ENCODE results near the gene MUC4.
A peak's percentile ranks its signal among the peaks of the same experiment; 100 is the strongest.

Gene MUC4, protein sequence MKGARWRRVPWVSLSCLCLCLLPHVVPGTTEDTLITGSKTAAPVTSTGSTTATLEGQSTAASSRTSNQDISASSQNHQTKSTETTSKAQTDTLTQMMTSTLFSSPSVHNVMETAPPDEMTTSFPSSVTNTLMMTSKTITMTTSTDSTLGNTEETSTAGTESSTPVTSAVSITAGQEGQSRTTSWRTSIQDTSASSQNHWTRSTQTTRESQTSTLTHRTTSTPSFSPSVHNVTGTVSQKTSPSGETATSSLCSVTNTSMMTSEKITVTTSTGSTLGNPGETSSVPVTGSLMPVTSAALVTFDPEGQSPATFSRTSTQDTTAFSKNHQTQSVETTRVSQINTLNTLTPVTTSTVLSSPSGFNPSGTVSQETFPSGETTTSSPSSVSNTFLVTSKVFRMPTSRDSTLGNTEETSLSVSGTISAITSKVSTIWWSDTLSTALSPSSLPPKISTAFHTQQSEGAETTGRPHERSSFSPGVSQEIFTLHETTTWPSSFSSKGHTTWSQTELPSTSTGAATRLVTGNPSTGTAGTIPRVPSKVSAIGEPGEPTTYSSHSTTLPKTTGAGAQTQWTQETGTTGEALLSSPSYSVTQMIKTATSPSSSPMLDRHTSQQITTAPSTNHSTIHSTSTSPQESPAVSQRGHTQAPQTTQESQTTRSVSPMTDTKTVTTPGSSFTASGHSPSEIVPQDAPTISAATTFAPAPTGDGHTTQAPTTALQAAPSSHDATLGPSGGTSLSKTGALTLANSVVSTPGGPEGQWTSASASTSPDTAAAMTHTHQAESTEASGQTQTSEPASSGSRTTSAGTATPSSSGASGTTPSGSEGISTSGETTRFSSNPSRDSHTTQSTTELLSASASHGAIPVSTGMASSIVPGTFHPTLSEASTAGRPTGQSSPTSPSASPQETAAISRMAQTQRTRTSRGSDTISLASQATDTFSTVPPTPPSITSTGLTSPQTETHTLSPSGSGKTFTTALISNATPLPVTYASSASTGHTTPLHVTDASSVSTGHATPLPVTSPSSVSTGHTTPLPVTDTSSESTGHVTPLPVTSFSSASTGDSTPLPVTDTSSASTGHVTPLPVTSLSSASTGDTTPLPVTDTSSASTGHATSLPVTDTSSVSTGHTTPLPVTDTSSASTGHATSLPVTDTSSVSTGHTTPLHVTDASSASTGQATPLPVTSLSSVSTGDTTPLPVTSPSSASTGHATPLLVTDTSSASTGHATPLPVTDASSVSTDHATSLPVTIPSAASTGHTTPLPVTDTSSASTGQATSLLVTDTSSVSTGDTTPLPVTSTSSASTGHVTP (N-terminal part only)

DNA sequence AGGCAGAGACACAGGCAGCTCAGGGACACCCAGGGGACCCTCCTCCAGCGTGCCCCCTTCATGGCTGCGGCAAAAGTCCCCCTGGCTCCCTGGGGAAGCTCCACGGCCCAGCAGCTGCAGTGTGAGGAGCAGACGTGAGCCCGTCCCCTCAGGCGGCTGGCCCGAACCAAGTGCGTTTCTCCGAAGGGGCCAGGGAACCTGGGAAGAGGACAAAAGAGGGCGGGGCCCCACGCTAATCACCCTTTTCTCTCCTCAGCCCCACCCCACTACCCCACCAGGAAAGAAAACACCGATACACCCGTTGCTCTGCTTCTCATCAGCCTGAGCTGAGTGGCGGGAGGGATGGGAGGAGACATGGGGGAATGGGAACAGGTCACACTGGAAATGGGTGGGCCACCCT is at the start of gene MUC4:
Gene MUC4 (minus strand): TSS at position 174 of the 400 bp plus-strand sequence. CDS start 112 bp downstream, at position 62.
- no peak within 1 kb of the TSS for H3K4me3 ChIP-seq (replicated peaks in 1 of 2; ENCODE audit: low read depth in 2 of 2, low read length in 2 of 2)
- TF ChIP-seq, protein P1, sequence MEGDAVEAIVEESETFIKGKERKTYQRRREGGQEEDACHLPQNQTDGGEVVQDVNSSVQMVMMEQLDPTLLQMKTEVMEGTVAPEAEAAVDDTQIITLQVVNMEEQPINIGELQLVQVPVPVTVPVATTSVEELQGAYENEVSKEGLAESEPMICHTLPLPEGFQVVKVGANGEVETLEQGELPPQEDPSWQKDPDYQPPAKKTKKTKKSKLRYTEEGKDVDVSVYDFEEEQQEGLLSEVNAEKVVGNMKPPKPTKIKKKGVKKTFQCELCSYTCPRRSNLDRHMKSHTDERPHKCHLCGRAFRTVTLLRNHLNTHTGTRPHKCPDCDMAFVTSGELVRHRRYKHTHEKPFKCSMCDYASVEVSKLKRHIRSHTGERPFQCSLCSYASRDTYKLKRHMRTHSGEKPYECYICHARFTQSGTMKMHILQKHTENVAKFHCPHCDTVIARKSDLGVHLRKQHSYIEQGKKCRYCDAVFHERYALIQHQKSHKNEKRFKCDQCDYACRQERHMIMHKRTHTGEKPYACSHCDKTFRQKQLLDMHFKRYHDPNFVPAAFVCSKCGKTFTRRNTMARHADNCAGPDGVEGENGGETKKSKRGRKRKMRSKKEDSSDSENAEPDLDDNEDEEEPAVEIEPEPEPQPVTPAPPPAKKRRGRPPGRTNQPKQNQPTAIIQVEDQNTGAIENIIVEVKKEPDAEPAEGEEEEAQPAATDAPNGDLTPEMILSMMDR (IDR thresholded peaks at IDR 0.05; ENCODE audit: low read depth, low read length): no peak
- no peak for DNase-seq (ENCODE audit: low read depth in 2 of 2)

DNA sequence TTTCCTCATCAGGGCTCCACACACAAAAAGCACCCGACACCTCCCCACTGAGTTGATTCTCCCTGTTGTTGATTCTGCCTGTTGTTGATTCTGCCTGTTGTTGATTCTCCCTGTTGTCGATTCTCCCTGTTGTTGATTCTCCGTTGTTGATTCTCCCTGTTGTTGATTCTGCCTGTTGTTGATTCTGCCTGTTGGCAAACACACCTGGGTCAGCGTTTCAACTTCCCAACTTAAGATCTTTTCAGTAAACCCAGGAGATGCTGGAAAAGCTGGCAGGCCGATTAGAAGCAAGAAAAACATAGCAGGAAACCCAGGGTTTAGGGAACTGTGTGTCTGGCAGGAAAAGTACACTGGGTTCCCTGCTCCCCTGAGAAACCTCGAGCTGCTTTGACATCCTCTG is 48.7 kb upstream of the MUC4 start:
- no peak overlapping the region for H3K4me3 ChIP-seq (replicated peaks in 1 of 2; ENCODE audit: low read depth in 2 of 2, low read length in 2 of 2)
- no peak for DNase-seq (ENCODE audit: low read depth in 2 of 2)
- TF ChIP-seq, protein P1 (IDR thresholded peaks at IDR 0.05; ENCODE audit: low read depth, low read length): no peak

DNA sequence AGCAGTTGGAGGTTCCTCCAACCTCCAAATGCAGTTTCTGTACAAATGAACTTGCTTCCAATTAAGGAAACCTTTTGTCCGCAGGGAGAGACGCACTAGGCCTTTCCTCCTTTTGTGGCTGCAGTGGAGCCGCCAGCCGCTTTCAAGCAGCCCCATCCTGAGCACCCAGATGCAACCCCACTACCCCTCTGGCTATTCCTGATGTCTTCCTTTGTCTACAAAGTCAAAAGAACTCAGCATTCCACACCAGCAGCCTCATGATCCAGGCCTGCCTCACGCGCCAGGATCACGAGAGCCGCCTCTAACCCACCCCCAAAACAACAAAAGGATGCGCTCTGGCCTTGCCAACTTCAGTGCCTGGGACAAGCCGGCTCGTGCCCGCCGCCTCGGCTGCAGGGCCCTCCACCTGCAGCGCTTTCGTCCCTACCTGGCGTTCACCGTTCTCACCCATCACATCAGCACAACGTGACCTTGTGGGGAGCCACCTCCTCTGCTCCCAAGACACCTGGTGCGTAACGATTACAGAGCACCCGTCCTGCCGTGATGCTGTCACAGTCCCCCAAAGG is 48.2 kb upstream of the MUC4 start:
- TF ChIP-seq, protein P1 (IDR thresholded peaks at IDR 0.05; ENCODE audit: low read depth, low read length): no peak
- H3K4me3 ChIP-seq (replicated peaks in 1 of 2; ENCODE audit: low read depth in 2 of 2, low read length in 2 of 2): no peak overlapping the region
- DNase-seq (ENCODE audit: low read depth in 2 of 2): no peak

DNA sequence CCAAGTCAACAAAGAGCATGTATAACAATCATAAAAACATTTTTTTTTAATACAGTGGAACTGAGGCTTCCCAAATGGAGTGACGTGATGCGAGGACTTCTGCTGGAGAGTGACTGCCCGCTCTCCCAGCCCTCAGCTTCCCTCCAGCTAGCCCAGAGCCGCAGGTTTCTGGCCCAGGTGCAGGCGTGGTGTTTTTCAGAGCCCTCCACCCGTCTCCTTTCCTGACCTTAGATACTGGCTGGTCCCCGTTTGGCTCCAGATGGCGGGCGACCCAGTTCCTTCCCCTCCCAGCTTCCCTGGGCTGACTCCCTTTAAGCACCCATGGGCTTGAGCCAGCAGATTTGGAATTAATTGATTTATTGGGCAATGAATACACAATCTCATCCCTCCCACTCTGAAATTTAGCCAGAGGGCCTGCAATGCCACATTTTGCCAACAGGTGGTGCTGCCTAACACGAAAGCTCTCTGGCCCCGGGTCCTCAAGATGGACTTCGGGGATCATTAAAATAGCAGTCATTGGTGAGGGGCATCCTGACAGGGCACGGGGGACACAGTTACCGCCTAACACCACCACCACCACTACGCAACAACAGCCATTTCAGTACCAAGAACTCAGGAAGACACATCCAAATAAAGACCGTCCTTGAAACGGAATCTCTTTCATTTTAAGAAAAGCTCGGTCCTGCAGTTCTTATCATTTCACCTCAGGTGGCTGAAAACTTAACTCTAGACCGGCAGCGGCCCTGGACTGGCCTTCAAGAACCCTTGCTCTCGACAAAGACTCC is 47.5 kb upstream of the MUC4 start:
- peak; percentile 68 to 74 for DNase-seq (ENCODE audit: low read depth in 2 of 2)
- H3K4me3 ChIP-seq (replicated peaks in 1 of 2; ENCODE audit: low read depth in 2 of 2, low read length in 2 of 2): no peak overlapping the region
- TF ChIP-seq, protein P1 (IDR thresholded peaks at IDR 0.05; ENCODE audit: low read depth, low read length): peak; percentile 97

DNA sequence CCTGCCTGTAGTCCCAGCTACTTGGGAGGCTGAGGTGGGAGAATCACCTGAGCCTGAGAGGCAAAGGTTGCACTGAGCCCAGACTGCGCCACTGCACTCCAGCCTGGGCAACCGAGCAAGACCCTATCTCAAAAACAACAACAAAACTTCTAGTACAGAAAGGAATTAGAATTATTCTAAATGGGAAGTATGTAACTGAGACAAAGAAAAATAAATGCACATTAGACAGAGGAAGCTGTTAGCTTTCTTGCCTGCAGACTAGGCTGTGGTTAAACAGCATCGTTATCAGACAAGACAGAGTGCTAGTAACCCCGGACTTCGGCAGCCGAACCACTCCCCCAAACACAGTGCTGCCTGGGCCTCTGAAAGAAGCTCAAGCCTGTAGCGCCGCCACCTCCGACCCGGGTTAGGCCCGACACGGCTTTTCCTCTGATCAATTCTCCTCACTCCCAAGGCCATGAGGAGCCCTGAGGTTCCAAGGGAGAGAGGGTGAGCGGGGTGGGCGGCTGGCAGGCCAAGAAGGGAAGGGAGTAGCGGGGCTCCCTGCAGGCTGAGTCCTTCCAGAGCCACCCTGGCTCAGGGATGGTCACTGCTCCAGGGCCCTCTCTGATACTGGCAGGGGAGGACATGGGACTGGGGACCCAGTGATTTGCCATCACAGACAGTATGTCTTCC is 44.8 kb upstream of the MUC4 start:
- DNase-seq (ENCODE audit: low read depth in 2 of 2): no peak
- H3K4me3 ChIP-seq (replicated peaks in 1 of 2; ENCODE audit: low read depth in 2 of 2, low read length in 2 of 2): no peak overlapping the region
- TF ChIP-seq, protein P1 (IDR thresholded peaks at IDR 0.05; ENCODE audit: low read depth, low read length): no peak
